GM12865 (cell line): ENCODE results near the gene SPRYD7.

Source experiments
- DNase-seq: peaks from one replicate; pipeline ENCODE4 v3.0.0; 2010; ENCODE audit warnings: low read depth
- H3K4me3 ChIP-seq: 2 replicates; pipeline ENCODE4 v1.5.1; 2011; ENCODE audit warnings: mild to moderate bottlenecking, low read depth, low read length, control low read depth
- CTCF ChIP-seq: IDR thresholded peaks from 2 replicates; pipeline ENCODE4 v1.5.1; 2011; ENCODE audit warnings: low read length, control low read depth, low read depth, inconsistent platforms; ENCODE audit not compliant: insufficient read depth; ENCODE audit errors: missing control alignments

Gene SPRYD7

GRCh38 chr13:49890376-49890775, 45.8 kb downstream of the SPRYD7 start:
- no peak for TF ChIP-seq CTCF
- H3K4me3 ChIP-seq, result no peak overlapping the region
- DNase-seq, result no peak

GRCh38 chr13:49878682-49879081, 57.5 kb downstream of the SPRYD7 start:
- H3K4me3 ChIP-seq, result no peak overlapping the region
- no peak for DNase-seq
- TF ChIP-seq CTCF, result no peak

GRCh38 chr13:49877629-49878218, 58.4 kb downstream of the SPRYD7 start:
- H3K4me3 ChIP-seq, result no peak overlapping the region
- TF ChIP-seq CTCF, result no peak
- no peak for DNase-seq

- no peak overlapping the region for H3K4me3 ChIP-seq
- DNase-seq, result no peak
- TF ChIP-seq CTCF, result no peak
Measured at GRCh38 chr13:49874430-49874829, 61.7 kb downstream of the SPRYD7 start.

GRCh38 chr13:49869519-49869918, 66.6 kb downstream of the SPRYD7 start:
- DNase-seq, result no peak
- H3K4me3 ChIP-seq, result no peak overlapping the region
- peak; percentile 12 for TF ChIP-seq CTCF

- no peak for DNase-seq
- no peak overlapping the region for H3K4me3 ChIP-seq
- TF ChIP-seq CTCF, result no peak
Measured at GRCh38 chr13:49867834-49868233, 68.3 kb downstream of the SPRYD7 start.

GRCh38 chr13:49865218-49865617, 70.9 kb downstream of the SPRYD7 start:
- DNase-seq, result no peak
- TF ChIP-seq CTCF, result no peak
- H3K4me3 ChIP-seq, result no peak overlapping the region
